ES-I3 (cell line): ENCODE data around the gene PLEKHN1.
"Not testable (repeated sequence)": the region's sequence is repeated elsewhere in the genome, so short reads cannot be mapped to it uniquely, and the experiment has no call there.

Source experiments
- H3K36me3 ChIP-seq: 2 replicates; pipeline ENCODE4 v1.6.1; 2013; ENCODE audit warnings: mild to moderate bottlenecking, low read length, control low read depth, moderate library complexity; ENCODE audit not compliant: insufficient read depth
- H3K4me1 ChIP-seq: 2 replicates; pipeline ENCODE4 v1.6.1; 2013; ENCODE audit warnings: mild to moderate bottlenecking, control low read depth, low read length; ENCODE audit not compliant: insufficient read depth
- H3K9ac ChIP-seq: 2 replicates; pipeline ENCODE4 v1.6.1; 2013; ENCODE audit warnings: low read depth, mild to moderate bottlenecking, low read length, moderate library complexity
- H3K9me3 ChIP-seq: 2 replicates; pipeline ENCODE4 v1.6.1; 2013; ENCODE audit warnings: mild to moderate bottlenecking, low read length, moderate library complexity; ENCODE audit not compliant: control insufficient read depth, insufficient read depth

PLEKHN1 gene

DNA sequence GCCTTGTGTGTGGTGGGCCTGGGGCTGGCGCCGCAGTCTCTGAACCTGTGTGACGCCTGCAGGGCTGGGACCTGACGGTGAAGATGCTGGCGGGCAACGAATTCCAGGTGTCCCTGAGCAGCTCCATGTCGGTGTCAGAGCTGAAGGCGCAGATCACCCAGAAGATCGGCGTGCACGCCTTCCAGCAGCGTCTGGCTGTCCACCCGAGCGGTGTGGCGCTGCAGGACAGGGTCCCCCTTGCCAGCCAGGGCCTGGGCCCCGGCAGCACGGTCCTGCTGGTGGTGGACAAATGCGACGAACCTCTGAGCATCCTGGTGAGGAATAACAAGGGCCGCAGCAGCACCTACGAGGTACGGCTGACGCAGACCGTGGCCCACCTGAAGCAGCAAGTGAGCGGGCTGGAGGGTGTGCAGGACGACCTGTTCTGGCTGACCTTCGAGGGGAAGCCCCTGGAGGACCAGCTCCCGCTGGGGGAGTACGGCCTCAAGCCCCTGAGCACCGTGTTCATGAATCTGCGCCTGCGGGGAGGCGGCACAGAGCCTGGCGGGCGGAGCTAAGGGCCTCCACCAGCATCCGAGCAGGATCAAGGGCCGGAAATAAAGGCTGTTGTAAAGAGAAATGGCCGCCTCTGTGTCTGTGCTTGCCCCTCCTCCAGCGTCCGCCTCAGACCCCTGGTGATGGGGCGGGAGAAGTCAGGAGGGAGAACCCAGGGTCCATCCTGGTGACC lies 47.8 kb downstream of the PLEKHN1 start:
- Histone ChIP-seq H3K9ac (peak overlapping the region; percentile 51), H3K36me3 (no peaks in the 10 kb centered on the region), H3K9me3 (no peaks in the 10 kb centered on the region), H3K4me1 (peaks cover 4% of the 10 kb centered on the region; the same call in 1 of the 2 replicates)

DNA sequence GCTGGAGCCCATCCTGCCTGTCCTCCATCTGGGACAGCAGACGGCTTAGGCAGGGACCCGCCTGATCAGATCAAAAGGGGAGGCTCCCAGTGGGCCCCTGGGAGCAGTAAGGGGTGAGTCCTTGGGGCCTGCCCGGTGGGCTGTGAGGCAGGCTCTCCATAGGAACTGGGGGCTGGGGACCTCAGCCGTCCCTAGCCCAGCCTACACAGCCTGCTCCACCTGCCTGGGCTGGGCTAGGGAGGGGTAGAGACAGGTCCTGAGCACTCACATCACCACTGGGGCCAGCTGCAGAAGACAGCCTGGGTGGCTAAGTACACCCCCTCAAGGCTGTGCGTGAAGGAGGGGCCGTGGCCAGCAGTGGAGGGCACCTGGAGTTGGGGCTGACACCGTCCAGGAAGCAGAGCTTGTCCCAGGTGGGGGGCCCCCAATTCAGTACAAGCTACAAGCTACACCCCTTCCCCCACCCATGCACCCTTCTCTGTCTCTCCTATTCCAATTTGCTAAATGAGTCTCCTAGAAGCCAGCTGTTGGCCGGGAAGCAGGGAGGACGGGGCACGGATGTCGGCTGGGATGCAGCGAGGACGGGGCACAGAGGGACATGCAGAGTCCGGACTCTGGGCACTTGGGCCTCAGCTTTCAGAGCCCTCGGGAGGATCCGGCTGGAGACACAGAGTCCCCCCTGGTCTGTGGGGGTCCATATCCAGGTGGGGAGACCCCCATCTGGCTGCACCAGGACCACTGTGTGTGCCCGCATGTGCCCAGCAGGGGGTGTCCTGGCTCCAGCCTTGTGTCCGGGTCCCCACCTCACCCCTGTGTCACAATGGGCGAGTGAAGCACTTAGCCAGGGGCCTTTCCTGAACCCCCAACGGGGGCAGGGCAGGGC lies 48.8 kb downstream of the PLEKHN1 start:
- Histone ChIP-seq H3K9ac (peak overlapping the region; percentile 51; the same call in 1 of the 2 replicates), H3K9me3 (no peaks in the 10 kb centered on the region), H3K36me3 (no peaks in the 10 kb centered on the region)

DNA sequence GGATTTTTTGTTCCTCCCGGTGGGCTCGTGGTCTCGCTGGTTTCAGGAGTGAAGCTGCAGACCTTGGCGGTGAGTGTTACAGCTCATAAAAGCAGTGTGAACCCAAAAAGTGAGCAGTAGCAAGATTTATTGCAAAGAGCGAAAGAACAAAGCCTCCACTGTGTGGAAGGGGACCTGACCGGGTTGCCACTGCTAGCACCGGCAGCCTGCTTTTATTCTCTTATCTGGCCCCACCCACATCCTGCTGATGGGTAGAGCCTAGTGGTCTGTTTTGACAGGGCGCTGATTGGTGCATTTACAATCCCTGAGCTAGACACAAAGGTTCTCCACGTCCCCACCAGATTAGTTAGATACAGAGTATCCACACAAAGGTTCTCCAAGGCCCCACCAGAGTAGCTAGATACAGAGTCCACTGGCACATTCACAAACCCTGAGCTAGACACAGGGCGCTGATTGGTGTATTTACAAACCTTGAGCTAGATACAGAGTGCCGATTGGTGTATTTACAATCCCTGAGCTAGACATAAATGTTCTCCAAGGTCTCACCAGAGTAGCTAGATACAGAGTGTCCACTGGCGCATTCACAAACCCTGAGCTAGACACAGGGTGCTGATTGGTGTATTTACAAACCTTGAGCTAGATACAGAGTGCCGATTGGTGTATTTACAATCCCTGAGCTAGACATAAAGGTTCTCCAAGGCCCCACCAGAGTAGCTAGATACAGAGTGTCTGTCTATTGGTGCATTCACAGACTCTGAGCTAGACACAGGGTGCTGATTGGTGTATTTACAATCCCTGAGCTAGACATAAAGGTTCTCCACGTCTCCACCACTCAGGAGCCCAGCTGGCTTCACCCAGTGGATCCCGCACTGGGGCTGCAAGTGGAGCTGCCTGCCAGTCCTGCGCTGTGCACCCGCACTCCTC lies 51.4 kb downstream of the PLEKHN1 start:
- H3K4me1 ChIP-seq: peaks cover 14% of the 10 kb centered on the region; the same call in 1 of the 2 replicates
- not testable (repeated sequence) for H3K9ac ChIP-seq

More for the DNA sequence above, 48.8 kb downstream of the PLEKHN1 start:
- peaks cover 4% of the 10 kb centered on the region; the same call in 1 of the 2 replicates for H3K4me1 ChIP-seq

DNA sequence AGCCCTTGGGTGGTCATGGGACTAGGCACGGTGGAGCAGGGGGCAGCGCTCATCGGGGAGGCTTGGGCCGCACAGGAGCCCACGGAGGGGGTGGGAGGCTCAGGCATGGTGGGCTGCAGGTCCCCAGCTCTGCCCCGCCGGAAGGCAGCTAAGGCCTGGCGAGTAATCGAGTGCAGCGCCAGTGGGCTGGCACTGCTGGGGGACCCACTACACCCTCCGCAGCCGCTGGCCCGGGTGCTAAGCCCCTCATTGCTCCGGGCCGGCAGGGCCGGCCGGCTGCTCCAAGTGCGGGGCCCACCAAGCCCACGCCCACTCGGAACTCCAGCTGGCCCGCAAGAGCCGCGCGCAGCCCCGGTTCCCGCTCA lies 52.0 kb downstream of the PLEKHN1 start:
- H3K9me3 ChIP-seq, H3K9ac ChIP-seq, H3K36me3 ChIP-seq: not testable (repeated sequence)
- peaks cover 20% of the 10 kb centered on the region; the same call in 1 of the 2 replicates for H3K4me1 ChIP-seq

More for the DNA sequence above, 51.4 kb downstream of the PLEKHN1 start:
- not testable (repeated sequence) for H3K9me3 ChIP-seq, H3K36me3 ChIP-seq

DNA sequence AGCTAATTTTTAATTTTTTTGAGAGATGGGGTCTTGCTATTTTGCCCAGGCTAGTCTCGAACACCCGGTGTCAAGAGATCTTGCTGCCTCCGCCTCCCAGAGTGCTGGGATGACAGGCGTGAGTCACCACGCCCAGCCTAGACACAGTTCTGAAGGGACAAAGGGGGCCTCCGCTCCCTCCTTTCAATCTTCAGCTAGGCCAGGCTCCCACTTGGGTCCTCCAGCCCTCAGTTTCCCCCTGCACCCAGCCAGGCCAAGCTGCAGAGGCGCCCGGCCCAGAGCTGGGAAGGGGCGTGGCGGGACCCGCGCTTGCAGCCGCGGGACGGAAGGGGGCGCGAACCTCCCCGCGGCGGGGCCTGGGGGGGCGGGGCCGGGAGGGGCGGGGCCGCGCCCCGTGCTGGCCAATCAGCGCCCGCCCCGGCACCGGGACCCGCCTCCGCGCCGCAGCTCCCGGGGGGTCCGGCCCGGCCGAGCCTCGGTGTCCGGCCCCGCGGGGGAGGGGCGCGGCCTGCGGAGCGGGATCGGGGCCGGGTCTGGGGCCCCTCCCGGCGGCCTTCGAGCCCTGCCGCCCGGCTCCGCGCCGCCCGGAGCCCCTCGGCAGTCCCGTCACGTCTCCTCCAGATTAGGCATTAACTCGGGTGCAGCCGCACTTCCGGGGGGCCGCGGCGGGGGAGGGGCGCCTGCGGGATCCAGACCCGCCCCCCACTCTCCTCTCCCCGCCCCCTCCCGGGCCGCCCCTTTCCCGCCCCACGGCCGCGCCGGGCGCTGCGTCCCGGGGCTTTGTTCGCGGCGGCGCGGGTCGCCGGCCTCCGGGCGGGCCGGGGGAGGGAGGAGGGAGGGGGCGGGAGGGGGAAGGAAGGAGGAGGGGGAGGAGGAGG lies 53.1 kb downstream of the PLEKHN1 start:
- Histone ChIP-seq H3K36me3 (no peaks in the 10 kb centered on the region), H3K9ac (no peak overlapping the region)

DNA sequence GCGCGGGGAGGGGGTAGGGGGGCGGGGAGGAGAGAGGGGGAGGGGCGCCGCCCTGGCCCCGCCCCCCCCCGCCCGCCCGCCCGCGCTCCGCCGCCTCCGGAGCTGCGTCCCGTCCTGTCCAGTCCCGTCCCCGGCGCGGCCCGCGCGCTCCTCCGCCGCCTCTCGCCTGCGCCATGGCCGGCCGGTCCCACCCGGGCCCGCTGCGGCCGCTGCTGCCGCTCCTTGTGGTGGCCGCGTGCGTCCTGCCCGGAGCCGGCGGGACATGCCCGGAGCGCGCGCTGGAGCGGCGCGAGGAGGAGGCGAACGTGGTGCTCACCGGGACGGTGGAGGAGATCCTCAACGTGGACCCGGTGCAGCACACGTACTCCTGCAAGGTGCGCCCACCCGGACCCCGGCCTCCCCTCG lies 53.7 kb downstream of the PLEKHN1 start, which contains the start of gene AGRN:
AGRN (plus strand) TSS at position 121 of the 405 bp plus-strand sequence; CDS start at position 174, 53 bp downstream.
- peaks cover 35% of the 10 kb centered on the region for H3K4me1 ChIP-seq
- H3K9me3 ChIP-seq: no peaks in the 10 kb centered on the region
- H3K9ac ChIP-seq: peak within 1 kb of the TSS; percentile 66
- H3K36me3 ChIP-seq: no peaks in the 10 kb centered on the region

More for the DNA sequence above, 53.1 kb downstream of the PLEKHN1 start:
- H3K4me1 ChIP-seq: peaks cover 30% of the 10 kb centered on the region
- H3K9me3 ChIP-seq: no peaks in the 10 kb centered on the region

DNA sequence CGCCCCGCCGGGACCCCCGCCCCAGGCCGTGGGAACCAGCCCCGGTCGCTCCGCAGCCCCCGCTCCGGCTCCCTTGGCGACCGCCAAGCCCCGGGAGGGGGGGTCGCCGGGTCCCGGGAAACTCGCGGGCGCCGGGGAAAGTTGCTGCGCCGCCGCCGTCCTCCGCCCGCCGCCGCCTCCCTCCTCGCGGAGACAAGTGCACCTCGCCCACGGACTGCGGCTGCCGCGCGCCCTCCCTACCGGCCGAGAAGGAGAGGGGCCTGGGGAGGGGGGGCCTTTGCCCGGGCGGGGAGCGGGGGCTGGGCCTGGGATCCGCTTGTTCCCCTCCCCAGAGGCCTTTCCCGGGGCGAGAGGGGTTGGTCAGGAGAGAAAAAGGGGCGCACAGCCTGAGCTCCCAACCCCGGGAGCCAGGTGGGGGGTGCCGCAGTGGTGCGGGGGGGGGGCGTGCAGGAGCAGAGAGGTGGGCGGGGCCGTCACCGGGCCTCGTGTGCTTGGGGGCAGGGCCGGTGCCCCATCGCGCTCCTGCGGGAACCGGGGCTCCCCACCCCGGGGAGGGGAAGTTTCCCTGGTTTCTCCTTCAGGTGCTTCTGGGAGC lies 54.2 kb downstream of the PLEKHN1 start:
- peaks cover 34% of the 10 kb centered on the region for H3K4me1 ChIP-seq
- no peaks in the 10 kb centered on the region for H3K36me3 ChIP-seq
- peak overlapping the region; percentile 66 for H3K9ac ChIP-seq
- no peaks in the 10 kb centered on the region for H3K9me3 ChIP-seq

DNA sequence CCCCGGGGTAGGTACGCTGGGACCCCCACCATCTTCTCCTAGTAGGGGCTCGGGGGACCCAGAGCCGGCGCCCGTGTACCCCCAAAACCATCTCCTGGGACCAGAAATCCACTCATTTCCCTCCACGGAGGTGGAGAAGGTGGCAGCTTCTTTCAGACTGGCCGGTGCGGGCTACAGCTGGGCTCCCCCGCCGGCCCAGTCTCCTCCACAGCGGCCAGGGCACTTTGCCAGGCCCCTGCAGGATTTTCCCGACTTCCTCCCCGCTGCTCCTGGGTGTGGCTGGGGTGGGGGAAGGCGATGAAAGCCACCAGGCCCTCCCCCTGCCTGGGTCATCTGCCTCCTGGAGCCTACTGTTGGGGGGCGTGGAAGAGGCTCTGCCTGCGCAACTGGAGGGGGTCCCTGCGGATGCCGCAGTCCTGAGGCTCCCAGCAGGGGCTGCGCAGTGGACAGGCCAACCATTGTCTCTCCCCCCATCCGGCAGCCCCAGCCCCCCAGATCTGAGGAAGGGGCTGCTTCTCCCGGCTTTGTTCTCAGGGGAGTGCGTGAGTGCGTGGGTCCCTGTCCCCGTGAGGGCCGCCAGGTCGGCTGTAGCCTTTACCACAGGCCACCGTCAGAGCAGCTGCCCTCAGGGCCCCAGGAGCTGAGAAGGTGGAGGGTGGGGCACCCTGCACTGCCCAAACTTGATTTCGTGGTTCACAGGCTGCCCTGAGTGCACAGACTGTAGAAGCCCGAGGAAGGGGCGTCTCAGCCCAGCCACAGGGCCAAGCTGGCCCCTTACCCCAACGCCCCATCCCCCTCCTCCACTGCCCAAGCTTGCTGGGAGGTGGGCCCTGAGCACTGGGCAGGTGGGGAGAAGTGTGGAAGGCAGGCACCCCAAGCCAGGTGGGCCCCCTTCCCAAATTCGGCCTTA lies 55.0 kb downstream of the PLEKHN1 start:
- Histone ChIP-seq H3K9ac (peak overlapping the region; percentile 66), H3K9me3 (no peaks in the 10 kb centered on the region), H3K4me1 (peaks cover 40% of the 10 kb centered on the region), H3K36me3 (no peaks in the 10 kb centered on the region)

DNA sequence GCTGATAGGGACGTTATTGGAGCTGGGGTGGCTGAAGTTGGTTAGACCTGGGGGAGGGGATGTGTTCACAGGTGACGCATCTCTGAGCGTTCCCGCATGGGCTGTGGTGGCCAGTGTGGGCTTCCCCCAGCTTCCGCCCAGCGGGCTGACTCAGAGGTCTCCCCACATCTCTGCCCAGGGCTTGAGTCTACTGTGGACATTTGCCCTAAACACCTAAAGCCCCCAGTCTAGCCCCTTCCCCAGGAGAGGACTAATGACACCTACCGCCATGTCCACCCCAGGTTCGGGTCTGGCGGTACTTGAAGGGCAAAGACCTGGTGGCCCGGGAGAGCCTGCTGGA lies 55.6 kb downstream of the PLEKHN1 start:
- peaks cover 46% of the 10 kb centered on the region for H3K4me1 ChIP-seq
- no peaks in the 10 kb centered on the region for H3K36me3 ChIP-seq
- H3K9me3 ChIP-seq: no peaks in the 10 kb centered on the region
- H3K9ac ChIP-seq: peak overlapping the region; percentile 66; the same call in 1 of the 2 replicates

DNA sequence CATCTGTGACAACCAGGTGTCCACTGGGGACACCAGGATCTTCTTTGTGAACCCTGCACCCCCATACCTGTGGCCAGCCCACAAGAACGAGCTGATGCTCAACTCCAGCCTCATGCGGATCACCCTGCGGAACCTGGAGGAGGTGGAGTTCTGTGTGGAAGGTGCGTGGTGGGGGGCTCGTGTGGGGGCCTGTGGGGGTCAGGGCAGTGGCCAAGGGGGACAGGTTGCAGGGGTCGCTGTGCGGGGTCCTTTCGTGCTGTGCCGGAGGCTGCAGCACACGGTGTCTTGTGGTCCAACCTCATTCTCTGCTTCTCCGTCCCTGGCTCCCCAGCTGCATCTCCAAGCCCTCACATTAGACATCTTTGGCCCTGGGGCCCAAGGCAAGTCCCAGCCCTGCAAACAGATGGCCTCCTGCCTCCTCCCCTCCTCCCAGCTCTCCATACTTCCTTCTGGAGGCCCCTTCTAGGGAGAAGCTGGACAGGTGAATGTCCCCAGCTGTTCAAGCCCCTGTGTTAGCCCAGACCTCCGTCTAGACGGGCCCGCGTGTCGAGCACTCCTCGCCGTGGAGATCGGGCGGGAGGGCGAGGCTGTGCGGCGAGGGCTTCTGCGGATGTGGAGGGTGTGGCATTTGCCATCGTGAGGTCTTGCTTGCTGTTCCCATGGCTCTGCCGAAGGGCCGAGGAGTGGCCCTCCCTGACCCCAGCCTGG lies 56.2 kb downstream of the PLEKHN1 start:
- H3K36me3 ChIP-seq: no peaks in the 10 kb centered on the region
- H3K4me1 ChIP-seq: peaks cover 46% of the 10 kb centered on the region
- H3K9ac ChIP-seq: no peak overlapping the region; the same call in 1 of the 2 replicates
- no peaks in the 10 kb centered on the region for H3K9me3 ChIP-seq

DNA sequence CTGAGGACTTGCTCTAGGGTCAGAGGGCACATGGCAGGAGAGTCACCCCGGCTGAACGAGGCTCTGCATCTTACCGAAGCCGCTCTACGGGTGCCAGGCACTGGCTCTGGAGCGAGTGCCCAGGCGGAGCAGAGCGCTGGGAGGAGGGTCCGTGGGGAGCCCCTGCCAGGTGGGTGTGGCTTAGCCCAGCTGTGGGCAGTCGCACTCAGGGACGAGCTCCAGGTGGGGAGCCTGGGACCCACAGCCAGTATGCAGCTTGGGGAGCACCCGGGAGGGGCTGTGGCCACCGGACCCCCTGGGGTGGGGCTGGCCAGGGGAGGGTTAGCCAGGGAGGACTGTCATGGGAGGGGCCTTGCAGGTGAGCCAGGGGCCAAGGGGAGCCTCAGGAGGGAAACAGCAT lies 57.4 kb downstream of the PLEKHN1 start:
- Histone ChIP-seq H3K36me3 (no peaks in the 10 kb centered on the region), H3K9ac (0 out of 2 replicates have a peak overlapping the region, but pooled peaks have one; percentile 28), H3K9me3 (no peaks in the 10 kb centered on the region), H3K4me1 (peaks cover 46% of the 10 kb centered on the region)
